Stimulated activated CD8-positive, alpha-beta memory T cell treated with anti-CD3 and anti-CD28 coated beads, Interleukin-7, amount 100 ng/mL, for 48 hours (primary cell): ENCODE data around the gene METTL5.

Experiments used
- DNase-seq, 2 donors: peaks; one replicate each; pipeline ENCODE4 v3.0.0-alpha.2; 2020; ENCODE audit warnings: low read depth in 1 of 2; ENCODE audit errors: extremely low read depth in 1 of 2

METTL5 gene

GRCh38 chr2:169782513-169782912, 42.2 kb downstream of the METTL5 start:
- DNase-seq = no peak

GRCh38 chr2:169781249-169782013, 43.3 kb downstream of the METTL5 start:
- DNase-seq = no peak

GRCh38 chr2:169778446-169778845, 46.3 kb downstream of the METTL5 start:
- no peak for DNase-seq

GRCh38 chr2:169776252-169776761, 48.4 kb downstream of the METTL5 start:
- no peak for DNase-seq

- no peak for DNase-seq
Observed at GRCh38 chr2:169775765-169776164, 48.9 kb downstream of the METTL5 start.

GRCh38 chr2:169775354-169775753, 49.4 kb downstream of the METTL5 start:
- DNase-seq = no peak

- DNase-seq = no peak
Observed at GRCh38 chr2:169772651-169773050, 52.1 kb downstream of the METTL5 start.

- DNase-seq = no peak
Observed at GRCh38 chr2:169771612-169772011, 53.1 kb downstream of the METTL5 start.

- no peak for DNase-seq
Observed at GRCh38 chr2:169771021-169771420, 53.7 kb downstream of the METTL5 start.

- DNase-seq = peak in 1 of 2 donors; percentile 8
Observed at GRCh38 chr2:169768262-169768995, 56.3 kb downstream of the METTL5 start.

- DNase-seq = peak in 1 of 2 donors; percentile 13
Observed at GRCh38 chr2:169767243-169767888, 57.3 kb downstream of the METTL5 start.

- no peak for DNase-seq
Observed at GRCh38 chr2:169765523-169765922, 59.2 kb downstream of the METTL5 start.

GRCh38 chr2:169761970-169762292, 62.8 kb downstream of the METTL5 start:
- DNase-seq = no peak
